D341Med (cell line): ENCODE results near the gene FGB.
"Not testable (repeated sequence)": the region's sequence is repeated elsewhere in the genome, so short reads cannot be mapped to it uniquely, and the experiment has no call there.

Experiments
- DNase-seq: peaks from one replicate; pipeline ENCODE4 v3.0.0; 2012; ENCODE audit warnings: low spot score

FGB gene

GRCh38 chr4:154566639-154567204 lies 3.9 kb downstream of the FGB start:
- no peak for DNase-seq

- DNase-seq, result no peak
Measured at GRCh38 chr4:154569028-154569427, 6.2 kb downstream of the FGB start.

GRCh38 chr4:154569584-154569983 lies 6.8 kb downstream of the FGB start:
- no peak for DNase-seq

- DNase-seq, result no peak
Measured at GRCh38 chr4:154573190-154573870, 10.5 kb downstream of the FGB start.

GRCh38 chr4:154574311-154574710 lies 11.5 kb downstream of the FGB start:
- no peak for DNase-seq

- no peak for DNase-seq
Measured at GRCh38 chr4:154577324-154577723, 14.5 kb downstream of the FGB start.

GRCh38 chr4:154578919-154579318 lies 16.1 kb downstream of the FGB start:
- DNase-seq, result no peak

GRCh38 chr4:154579927-154580326 lies 17.1 kb downstream of the FGB start:
- no peak for DNase-seq

GRCh38 chr4:154582723-154583122 lies 19.9 kb downstream of the FGB start:
- no peak for DNase-seq

- DNase-seq, result no peak
Measured at GRCh38 chr4:154583230-154583629, 20.4 kb downstream of the FGB start.

GRCh38 chr4:154583677-154584076 lies 20.9 kb downstream of the FGB start:
- DNase-seq, result no peak

GRCh38 chr4:154584259-154584658 lies 21.4 kb downstream of the FGB start:
- no peak for DNase-seq

- DNase-seq, result no peak
Measured at GRCh38 chr4:154585369-154586018, 22.7 kb downstream of the FGB start.

- no peak for DNase-seq
Measured at GRCh38 chr4:154586296-154587033, 23.7 kb downstream of the FGB start.

GRCh38 chr4:154588198-154588597 lies 25.4 kb downstream of the FGB start:
- no peak for DNase-seq

GRCh38 chr4:154589296-154590197 lies 26.7 kb downstream of the FGB start:
- no peak for DNase-seq

GRCh38 chr4:154590329-154591006 lies 27.7 kb downstream of the FGB start, which contains the start of gene FGA:
Gene FGA, minus strand, starts transcription at chr4:154590742. Its CDS starts 55 bp downstream, at chr4:154590687.
- DNase-seq, result no peak

- no peak for DNase-seq
Measured at GRCh38 chr4:154591890-154592289, 29.1 kb downstream of the FGB start.

- DNase-seq, result no peak
Measured at GRCh38 chr4:154593868-154594267, 31.1 kb downstream of the FGB start.

- not testable (repeated sequence) for DNase-seq
Measured at GRCh38 chr4:154594343-154594742, 31.5 kb downstream of the FGB start.

GRCh38 chr4:154595807-154596206 lies 33.0 kb downstream of the FGB start:
- no peak for DNase-seq
